HG02571 (cell line): ENCODE measurements around the gene TBC1D16.
"Not testable (repeated sequence)": the region's sequence is repeated elsewhere in the genome, so short reads cannot be mapped to it uniquely, and the experiment has no call there.

ENCODE experiments used
- ATAC-seq: cut with Tn5 transposase; IDR thresholded peaks from one replicate; pipeline ENCODE4 v1.9.1; 2021; ENCODE audit warnings: mild to moderate bottlenecking, moderate library complexity; ENCODE audit not compliant: unreplicated experiment

The TBC1D16 gene

GRCh38 chr17:80005360-80006338, 30.0 kb downstream of the TBC1D16 start:
- no peak for ATAC-seq

GRCh38 chr17:80003969-80004368, 31.7 kb downstream of the TBC1D16 start:
- ATAC-seq = no peak

- ATAC-seq = no peak
These were observed 32.8 kb downstream of the TBC1D16 start for GRCh38 chr17:80002690-80003490.

GRCh38 chr17:80002070-80002641, 33.5 kb downstream of the TBC1D16 start:
- ATAC-seq = no peak

- ATAC-seq = no peak
These were observed 34.5 kb downstream of the TBC1D16 start for GRCh38 chr17:80000981-80001775.

- ATAC-seq = no peak
These were observed 35.5 kb downstream of the TBC1D16 start for GRCh38 chr17:80000136-80000535.

- ATAC-seq = no peak
These were observed 38.5 kb downstream of the TBC1D16 start for GRCh38 chr17:79997011-79997660.

GRCh38 chr17:79996291-79996690, 39.4 kb downstream of the TBC1D16 start:
- ATAC-seq = no peak

- ATAC-seq = no peak
These were observed 40.0 kb downstream of the TBC1D16 start for GRCh38 chr17:79995696-79996095.

GRCh38 chr17:79994602-79995001, 41.1 kb downstream of the TBC1D16 start:
- ATAC-seq = no peak

- not testable (repeated sequence) for ATAC-seq
These were observed 41.5 kb downstream of the TBC1D16 start for GRCh38 chr17:79994228-79994569.

GRCh38 chr17:79993390-79994227, 42.1 kb downstream of the TBC1D16 start:
- no peak for ATAC-seq

GRCh38 chr17:79992649-79993389, 42.9 kb downstream of the TBC1D16 start:
- no peak for ATAC-seq

- ATAC-seq = no peak
These were observed 43.6 kb downstream of the TBC1D16 start for GRCh38 chr17:79991924-79992648.

GRCh38 chr17:79991140-79991923, 44.3 kb downstream of the TBC1D16 start:
- no peak for ATAC-seq

- no peak for ATAC-seq
These were observed 45.0 kb downstream of the TBC1D16 start for GRCh38 chr17:79990704-79991103.

GRCh38 chr17:79990051-79990592, 45.5 kb downstream of the TBC1D16 start:
- no peak for ATAC-seq
